ENCODE measurements around the gene ELMO2. TPM values are rescaled to one million over a fixed set of nuclear protein-coding genes. Genes with fewer than 3 reads are reported as not detected.

The ELMO2 gene
- total RNA-seq, 1 donor from 2014 or later, result 57.0 TPM

GRCh38 chr20:46435146-46435545, 28.7 kb upstream of the ELMO2 start:
- intact Hi-C loops (cut with DNase I), result no loop called here
- H3K27me3 ChIP-seq, result no peaks in the 10 kb centered on the region
- DNase-seq, result no peak
- no peak overlapping the region for H3K4me3 ChIP-seq
- H3K9me3 ChIP-seq, result no peaks in the 10 kb centered on the region
- TF ChIP-seq CTCF (IDR thresholded peaks at IDR 0.05), result no peak
- H3K4me1 ChIP-seq, result no peaks in the 10 kb centered on the region
- H3K36me3 ChIP-seq, result no peaks in the 10 kb centered on the region
- no peak overlapping the region for H3K27ac ChIP-seq
- no peak for ATAC-seq

GRCh38 chr20:46434597-46434996, 28.2 kb upstream of the ELMO2 start:
- no peaks in the 10 kb centered on the region for H3K9me3 ChIP-seq
- TF ChIP-seq CTCF (IDR thresholded peaks at IDR 0.05), result no peak
- intact Hi-C loops (cut with DNase I), result no loop called here
- no peaks in the 10 kb centered on the region for H3K27me3 ChIP-seq
- ATAC-seq (no peak), DNase-seq (no peak)
- H3K27ac ChIP-seq, result no peak overlapping the region
- H3K36me3 ChIP-seq, result no peaks in the 10 kb centered on the region
- H3K4me3 ChIP-seq, result no peak overlapping the region
- no peaks in the 10 kb centered on the region for H3K4me1 ChIP-seq

- DNase-seq (no peak), ATAC-seq (no peak)
- H3K27me3 ChIP-seq, result peaks cover 13% of the 10 kb centered on the region
- H3K36me3 ChIP-seq, result no peaks in the 10 kb centered on the region
- no peaks in the 10 kb centered on the region for H3K9me3 ChIP-seq
- TF ChIP-seq CTCF (IDR thresholded peaks at IDR 0.05), result no peak
- H3K4me1 ChIP-seq, result no peaks in the 10 kb centered on the region
- no peak overlapping the region for H3K4me3 ChIP-seq
- H3K27ac ChIP-seq, result no peak overlapping the region
- intact Hi-C loops (cut with DNase I), result no loop called here
Observed at GRCh38 chr20:46433051-46433450, 26.6 kb upstream of the ELMO2 start.

- no peaks in the 10 kb centered on the region for H3K36me3 ChIP-seq
- DNase-seq (no peak), ATAC-seq (no peak)
- H3K27me3 ChIP-seq, result peaks cover 27% of the 10 kb centered on the region
- no peaks in the 10 kb centered on the region for H3K4me1 ChIP-seq
- H3K4me3 ChIP-seq, result no peak overlapping the region
- H3K27ac ChIP-seq, result no peak overlapping the region
- H3K9me3 ChIP-seq, result no peaks in the 10 kb centered on the region
- TF ChIP-seq CTCF (IDR thresholded peaks at IDR 0.05), result no peak
- intact Hi-C loops (cut with DNase I), result no loop called here
Observed at GRCh38 chr20:46430921-46431712, 24.7 kb upstream of the ELMO2 start.

GRCh38 chr20:46427384-46427783, 21.0 kb upstream of the ELMO2 start:
- Histone ChIP-seq H3K36me3 (no peaks in the 10 kb centered on the region), H3K9me3 (no peaks in the 10 kb centered on the region), H3K27me3 (peaks cover 42% of the 10 kb centered on the region), H3K4me1 (no peaks in the 10 kb centered on the region), H3K27ac (no peak overlapping the region), H3K4me3 (no peak overlapping the region)
- no peak for ATAC-seq
- intact Hi-C loops (cut with DNase I), result no loop called here
- no peak for TF ChIP-seq CTCF (IDR thresholded peaks at IDR 0.05)
- no peak for DNase-seq
